ENCODE results near the gene NFIC. TPM values are rescaled to one million over a fixed set of nuclear protein-coding genes. Genes with fewer than 3 reads are reported as not detected.
"Not testable (repeated sequence)": the region's sequence is repeated elsewhere in the genome, so short reads cannot be mapped to it uniquely, and the experiment has no call there.

NFIC gene
- total RNA-seq = 10 to 100 TPM; 16.7 to 18.1 TPM

DNA sequence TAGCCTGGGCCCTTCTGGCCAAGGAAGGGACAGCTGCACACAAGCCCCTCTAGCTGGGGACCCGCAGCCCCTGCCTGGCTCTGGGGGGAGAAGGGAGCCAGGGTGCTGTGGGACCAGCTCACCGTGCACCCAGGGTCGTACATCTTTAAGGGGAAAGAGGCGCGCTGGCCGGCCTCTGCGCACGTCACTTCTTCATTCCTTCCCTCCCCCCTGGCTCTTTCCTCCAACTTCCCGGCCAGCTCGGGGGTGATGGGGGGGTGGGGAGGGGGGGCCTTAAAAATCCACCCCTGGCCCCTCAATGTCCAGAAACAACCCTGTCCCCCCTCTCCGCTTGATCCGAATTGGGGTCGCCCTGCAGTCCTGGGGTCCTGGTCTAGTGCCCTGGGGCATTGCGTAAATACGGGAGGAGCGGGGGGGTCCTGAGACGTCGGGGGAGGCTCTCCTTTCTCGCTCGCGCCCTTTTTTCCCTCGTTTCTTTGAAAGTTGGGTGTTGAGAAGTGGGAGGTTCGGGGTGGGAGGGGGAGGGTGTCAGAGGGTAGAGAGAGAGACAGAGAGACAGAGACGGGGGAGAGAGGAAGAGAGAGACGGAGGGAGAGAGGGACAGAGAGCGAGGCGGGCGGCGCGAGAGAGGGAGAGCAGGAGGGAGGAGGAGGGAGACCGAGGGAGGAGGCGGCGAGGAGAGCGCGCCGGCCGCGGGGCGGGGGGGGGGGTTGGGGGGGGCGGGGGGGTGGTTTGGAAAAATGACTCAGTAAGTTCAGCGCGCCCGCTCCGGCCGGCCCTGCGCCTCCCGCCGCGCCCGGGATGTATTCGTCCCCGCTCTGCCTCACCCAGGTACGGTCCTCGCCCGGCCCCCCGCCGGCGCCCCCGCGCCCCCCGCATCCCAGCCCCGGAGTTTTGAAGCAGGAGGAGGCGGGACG lies at the start of gene NFIC:
Gene NFIC (plus strand): TSS at position 748 of the 917 bp plus-strand sequence. CDS start 54 bp downstream, at position 802.
- H3K27ac Mint-ChIP-seq = peak within 1 kb of the TSS; percentile 22
- peaks cover 34% of the 10 kb centered on the region for H3K4me1 Mint-ChIP-seq
- no peaks in the 10 kb centered on the region for H3K27me3 Mint-ChIP-seq
- peak within 1 kb of the TSS; percentile 61 for H3K4me3 Mint-ChIP-seq
- H3K9me3 Mint-ChIP-seq = no peaks in the 10 kb centered on the region
- peak; percentile 66 for ATAC-seq (replicated peaks)
- H3K36me3 Mint-ChIP-seq (ENCODE audit: low read depth) = no peaks in the 10 kb centered on the region

DNA sequence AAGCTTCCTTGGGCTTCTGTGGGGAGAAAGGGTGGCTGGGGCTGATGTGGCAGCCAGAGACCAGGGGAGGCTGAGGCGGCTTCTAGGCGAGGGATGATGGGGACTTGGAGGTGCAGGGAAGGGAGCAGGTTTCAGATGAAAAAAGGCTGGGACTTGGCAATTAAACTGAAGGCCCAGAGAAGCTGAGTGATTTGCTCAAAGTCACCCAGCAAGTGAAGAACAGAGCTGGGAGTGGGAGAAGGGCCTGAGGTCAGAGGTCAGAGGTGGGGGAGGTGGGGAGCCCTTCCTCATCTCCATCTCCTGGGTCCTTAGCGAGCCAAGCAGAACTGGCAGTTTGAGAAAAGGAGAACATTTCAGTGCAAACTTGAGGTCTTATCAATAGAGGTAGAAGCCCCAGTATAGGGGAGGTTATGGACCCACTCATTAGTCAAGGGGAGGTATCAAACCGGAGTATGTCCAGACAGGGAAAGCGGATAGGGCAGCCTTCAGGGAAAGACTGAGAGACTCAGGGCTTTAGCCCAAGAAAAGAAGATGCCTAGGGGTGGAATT lies 49.6 kb upstream of the NFIC start:
- Mint-ChIP-seq H3K4me3 (no peak overlapping the region), H3K4me1 (no peaks in the 10 kb centered on the region), H3K27me3 (peaks cover 20% of the 10 kb centered on the region), H3K36me3 (ENCODE audit: low read depth) (no peaks in the 10 kb centered on the region), H3K27ac (no peak overlapping the region), H3K9me3 (no peaks in the 10 kb centered on the region)
- ATAC-seq (replicated peaks) = no peak

DNA sequence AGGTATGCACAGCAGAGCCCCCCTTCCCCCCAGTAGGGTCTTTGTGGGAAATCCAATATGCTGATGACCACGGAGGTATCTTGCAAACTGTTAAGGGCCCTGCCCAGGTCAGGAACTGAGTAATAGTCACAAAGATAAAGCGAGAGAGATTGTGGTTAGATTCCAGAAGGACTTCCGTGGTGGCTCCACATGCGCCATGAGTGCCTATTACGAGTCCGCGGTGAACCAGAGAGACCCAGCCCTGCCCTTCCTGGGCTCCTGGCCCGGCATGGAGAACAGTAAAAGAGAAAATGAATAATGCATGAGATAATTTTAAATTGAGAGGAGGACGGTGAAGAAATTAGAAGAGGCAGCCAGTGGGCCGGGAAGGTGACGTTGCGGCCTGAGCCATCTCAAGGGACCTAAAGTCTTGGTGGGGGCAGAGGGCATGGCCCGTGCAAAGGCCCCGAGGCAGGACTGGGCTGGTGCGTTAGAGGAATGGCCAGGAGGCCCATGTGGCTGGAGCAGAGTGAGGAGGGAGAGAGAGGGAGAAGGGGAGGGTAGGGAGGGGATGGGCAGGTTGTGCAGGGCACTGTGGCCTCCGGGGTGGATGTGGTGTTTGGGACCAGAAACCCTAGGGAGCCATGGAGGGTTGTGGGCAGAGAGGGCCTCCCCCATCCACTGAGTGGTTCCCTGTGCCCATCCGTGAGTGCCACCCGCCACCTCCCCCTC lies 46.6 kb upstream of the NFIC start:
- no peaks in the 10 kb centered on the region for H3K9me3 Mint-ChIP-seq
- ATAC-seq (replicated peaks) = no peak
- H3K4me1 Mint-ChIP-seq = no peaks in the 10 kb centered on the region
- H3K36me3 Mint-ChIP-seq (ENCODE audit: low read depth) = no peaks in the 10 kb centered on the region
- H3K27me3 Mint-ChIP-seq = peaks cover 21% of the 10 kb centered on the region
- H3K4me3 Mint-ChIP-seq = no peak overlapping the region
- H3K27ac Mint-ChIP-seq = no peak overlapping the region

DNA sequence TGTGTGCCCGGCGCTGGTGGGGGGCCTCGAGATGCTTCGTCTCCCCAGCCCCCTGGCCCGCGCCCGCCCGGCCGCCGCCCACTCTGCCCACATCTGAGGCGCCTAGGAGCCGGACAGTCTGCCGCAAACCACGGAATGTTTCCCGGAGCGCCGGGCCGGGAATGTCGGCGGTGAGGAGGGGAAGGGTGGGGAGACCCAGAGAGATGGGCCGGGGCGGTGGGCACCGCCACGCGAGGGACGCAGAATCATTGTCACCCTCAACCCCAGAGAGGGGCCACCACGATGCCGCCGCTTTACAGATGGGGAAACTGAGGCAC lies 46.1 kb upstream of the NFIC start:
- no peak for ATAC-seq (replicated peaks)
- no peaks in the 10 kb centered on the region for H3K9me3 Mint-ChIP-seq
- no peak overlapping the region for H3K4me3 Mint-ChIP-seq
- no peaks in the 10 kb centered on the region for H3K4me1 Mint-ChIP-seq
- peaks cover 21% of the 10 kb centered on the region for H3K27me3 Mint-ChIP-seq
- no peak overlapping the region for H3K27ac Mint-ChIP-seq
- H3K36me3 Mint-ChIP-seq (ENCODE audit: low read depth) = no peaks in the 10 kb centered on the region

DNA sequence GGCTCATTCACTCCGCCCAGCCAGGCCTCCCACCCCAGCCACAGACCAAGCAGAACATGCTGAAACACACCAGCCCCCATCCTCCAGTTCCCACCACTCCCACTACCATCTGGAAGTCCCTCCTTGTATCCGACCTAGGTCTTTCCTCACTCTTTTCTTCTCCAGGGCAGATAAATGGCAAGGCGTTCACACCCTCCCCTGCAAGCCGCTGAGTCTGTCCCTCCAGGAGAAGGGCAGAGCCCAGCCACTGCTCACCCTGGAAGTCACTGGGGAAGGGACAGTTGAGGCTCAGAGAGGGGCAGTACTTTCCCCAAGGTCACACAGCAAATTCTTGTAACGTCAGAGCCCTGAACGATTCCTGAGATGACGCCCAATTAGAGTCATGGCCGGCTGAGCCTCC lies 45.5 kb upstream of the NFIC start:
- peaks cover 21% of the 10 kb centered on the region for H3K27me3 Mint-ChIP-seq
- H3K4me3 Mint-ChIP-seq = no peak overlapping the region
- no peaks in the 10 kb centered on the region for H3K4me1 Mint-ChIP-seq
- H3K27ac Mint-ChIP-seq = no peak overlapping the region
- no peaks in the 10 kb centered on the region for H3K9me3 Mint-ChIP-seq
- H3K36me3 Mint-ChIP-seq (ENCODE audit: low read depth) = no peaks in the 10 kb centered on the region
- ATAC-seq (replicated peaks) = no peak

DNA sequence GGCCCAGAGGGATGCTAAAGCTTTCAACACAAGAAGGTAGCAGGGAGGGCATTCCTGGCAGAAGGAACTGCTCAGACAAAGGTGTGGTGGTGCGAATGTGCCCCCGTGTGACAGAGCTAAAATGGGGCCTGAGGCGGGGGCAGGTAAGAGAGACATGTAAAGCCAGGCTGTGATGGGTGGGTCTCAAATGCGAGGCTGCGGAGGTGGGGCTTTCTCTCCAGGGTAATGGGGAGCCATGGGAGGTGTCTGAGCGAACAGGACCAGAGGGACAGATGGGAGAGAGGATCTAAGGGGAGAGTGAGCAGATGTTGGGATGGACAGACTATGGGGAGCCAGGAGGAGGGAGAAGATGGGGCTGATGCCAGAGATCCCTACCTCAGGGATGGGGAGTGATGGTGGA lies 44.7 kb upstream of the NFIC start:
- H3K27ac Mint-ChIP-seq = no peak overlapping the region
- H3K4me3 Mint-ChIP-seq = no peak overlapping the region
- ATAC-seq (replicated peaks) = no peak
- H3K9me3 Mint-ChIP-seq = no peaks in the 10 kb centered on the region
- H3K27me3 Mint-ChIP-seq = peaks cover 18% of the 10 kb centered on the region
- H3K36me3 Mint-ChIP-seq (ENCODE audit: low read depth) = no peaks in the 10 kb centered on the region
- no peaks in the 10 kb centered on the region for H3K4me1 Mint-ChIP-seq

DNA sequence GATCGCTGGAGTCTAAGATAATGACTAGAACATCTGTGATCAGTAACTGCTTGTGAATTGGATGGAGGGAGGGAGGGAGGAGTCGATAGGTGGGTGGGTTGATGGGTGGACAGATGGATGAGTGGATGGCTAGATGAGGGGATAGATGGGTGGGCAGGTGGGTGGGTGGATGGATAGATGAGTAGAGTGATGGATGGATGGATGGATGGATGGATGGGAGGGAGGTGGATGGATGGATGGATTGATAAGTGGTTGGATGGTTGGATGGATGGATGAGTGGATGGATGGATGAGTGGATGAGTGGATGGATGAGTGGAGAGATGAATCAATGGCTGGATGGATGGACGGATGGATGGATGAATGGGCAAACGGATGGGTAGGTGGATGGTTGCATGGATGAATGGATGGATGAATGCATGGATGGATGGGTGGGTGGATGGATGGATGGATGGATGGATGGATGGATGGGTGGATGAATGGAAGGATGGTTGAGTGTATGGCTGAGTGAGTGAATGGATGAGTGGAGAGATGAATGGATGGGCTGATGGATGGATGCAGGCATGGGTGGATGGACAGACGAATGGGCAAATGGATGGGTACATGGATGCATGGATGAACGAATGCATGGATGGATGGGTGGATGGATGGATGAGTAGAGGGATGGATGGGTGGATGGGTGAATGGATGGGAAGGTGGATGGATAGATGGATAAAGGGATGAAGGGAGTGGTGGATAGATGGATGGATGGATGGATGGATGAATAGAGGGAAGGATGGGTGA lies 44.0 kb upstream of the NFIC start:
- H3K27ac Mint-ChIP-seq = no peak overlapping the region
- no peaks in the 10 kb centered on the region for H3K9me3 Mint-ChIP-seq
- ATAC-seq (replicated peaks) = no peak
- no peaks in the 10 kb centered on the region for H3K36me3 Mint-ChIP-seq (ENCODE audit: low read depth)
- H3K4me3 Mint-ChIP-seq = no peak overlapping the region
- H3K4me1 Mint-ChIP-seq = no peaks in the 10 kb centered on the region
- H3K27me3 Mint-ChIP-seq = peaks cover 21% of the 10 kb centered on the region

DNA sequence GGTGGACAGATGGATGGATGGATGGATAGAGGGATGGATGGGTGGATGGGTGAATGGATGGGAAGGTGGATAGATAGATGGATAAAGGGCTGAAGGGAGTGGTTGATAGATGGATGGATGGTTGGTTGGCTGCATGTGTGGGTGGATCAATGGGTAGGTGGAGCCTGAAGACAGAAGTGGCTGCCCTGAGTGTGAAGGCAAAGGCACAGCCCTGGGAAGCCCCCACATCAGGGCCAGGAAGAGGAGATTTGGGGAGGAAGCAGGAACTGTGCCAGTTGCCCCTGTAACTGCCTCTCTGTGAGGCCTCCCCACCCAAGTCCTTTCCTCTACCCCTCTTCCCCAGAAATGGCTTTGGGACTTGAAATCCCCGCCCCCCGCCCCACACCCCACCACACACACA lies 43.4 kb upstream of the NFIC start:
- no peaks in the 10 kb centered on the region for H3K9me3 Mint-ChIP-seq
- no peak overlapping the region for H3K4me3 Mint-ChIP-seq
- no peak for ATAC-seq (replicated peaks)
- H3K4me1 Mint-ChIP-seq = no peaks in the 10 kb centered on the region
- peaks cover 21% of the 10 kb centered on the region for H3K27me3 Mint-ChIP-seq
- H3K27ac Mint-ChIP-seq = no peak overlapping the region
- H3K36me3 Mint-ChIP-seq (ENCODE audit: low read depth) = no peaks in the 10 kb centered on the region

DNA sequence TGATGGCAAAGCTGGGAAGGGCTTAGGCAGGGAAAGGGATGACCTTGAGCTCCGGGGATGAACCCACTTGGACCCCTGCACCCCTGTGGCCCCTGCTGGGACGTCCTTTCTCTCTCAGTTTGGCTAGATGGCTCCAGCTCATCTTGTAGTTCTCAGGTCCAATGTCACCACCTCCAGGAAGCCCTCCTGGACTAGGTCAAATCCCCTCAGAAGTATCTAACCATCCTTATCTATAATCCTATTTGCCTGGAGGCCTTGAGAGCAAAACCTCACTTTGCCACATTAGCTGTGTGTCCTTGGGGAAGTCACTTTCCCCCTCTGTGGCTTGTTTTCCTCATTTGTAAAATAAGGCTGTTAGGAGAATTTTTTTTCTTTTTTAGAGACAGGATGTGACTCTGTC lies 42.7 kb upstream of the NFIC start:
- Mint-ChIP-seq H3K9me3 (no peaks in the 10 kb centered on the region), H3K4me3 (no peak overlapping the region), H3K27ac (no peak overlapping the region), H3K4me1 (no peaks in the 10 kb centered on the region), H3K36me3 (ENCODE audit: low read depth) (no peaks in the 10 kb centered on the region), H3K27me3 (peaks cover 21% of the 10 kb centered on the region)
- no peak for ATAC-seq (replicated peaks)

DNA sequence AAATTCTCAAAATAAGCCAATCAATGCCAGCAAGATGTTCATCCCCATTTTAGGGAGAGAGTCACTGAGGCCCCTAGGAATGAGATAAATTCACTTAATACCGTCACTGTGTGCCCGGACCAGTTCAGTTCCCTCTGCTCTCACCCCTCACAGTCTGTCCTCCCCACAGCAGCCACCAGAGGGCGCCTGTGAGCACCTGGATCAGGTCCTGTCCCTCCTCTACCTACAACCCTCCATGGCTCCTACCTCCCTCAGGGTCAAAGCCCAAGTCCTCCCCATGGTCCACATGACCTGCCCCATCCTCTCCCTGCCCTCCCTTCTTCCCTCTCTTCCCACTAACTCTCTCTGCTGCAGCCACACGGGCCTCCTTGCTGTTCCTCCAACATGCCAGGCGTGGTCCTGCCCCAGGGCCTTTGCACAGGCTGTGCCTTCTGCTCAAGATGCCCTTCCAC lies 42.0 kb upstream of the NFIC start:
- H3K4me1 Mint-ChIP-seq = no peaks in the 10 kb centered on the region
- H3K27me3 Mint-ChIP-seq = peaks cover 21% of the 10 kb centered on the region
- H3K4me3 Mint-ChIP-seq = no peak overlapping the region
- H3K27ac Mint-ChIP-seq = no peak overlapping the region
- no peaks in the 10 kb centered on the region for H3K9me3 Mint-ChIP-seq
- peak; percentile 88 for ATAC-seq (replicated peaks)
- no peaks in the 10 kb centered on the region for H3K36me3 Mint-ChIP-seq (ENCODE audit: low read depth)

DNA sequence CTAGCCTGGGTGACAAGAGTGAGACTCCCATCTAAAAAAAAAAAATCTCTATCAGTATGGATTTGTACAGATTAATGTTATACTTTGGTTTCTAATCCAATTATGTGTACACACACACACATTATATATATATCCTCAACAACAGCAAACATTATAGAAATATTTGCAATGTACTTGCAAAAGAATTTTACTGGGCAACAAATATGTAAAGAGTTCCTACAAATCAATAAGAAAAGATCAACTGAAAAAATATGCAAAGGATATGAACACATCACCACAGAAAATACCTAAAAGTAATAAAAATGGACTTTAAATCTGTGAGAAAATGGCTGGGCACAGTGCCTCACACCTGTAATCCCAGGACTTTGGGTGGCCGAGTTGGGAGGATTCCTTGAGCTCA lies 40.9 kb upstream of the NFIC start:
- no peaks in the 10 kb centered on the region for H3K4me1 Mint-ChIP-seq
- H3K36me3 Mint-ChIP-seq (ENCODE audit: low read depth) = no peaks in the 10 kb centered on the region
- H3K27ac Mint-ChIP-seq = no peak overlapping the region
- no peak overlapping the region for H3K4me3 Mint-ChIP-seq
- no peak for ATAC-seq (replicated peaks)
- H3K9me3 Mint-ChIP-seq = no peaks in the 10 kb centered on the region
- peaks cover 17% of the 10 kb centered on the region for H3K27me3 Mint-ChIP-seq

DNA sequence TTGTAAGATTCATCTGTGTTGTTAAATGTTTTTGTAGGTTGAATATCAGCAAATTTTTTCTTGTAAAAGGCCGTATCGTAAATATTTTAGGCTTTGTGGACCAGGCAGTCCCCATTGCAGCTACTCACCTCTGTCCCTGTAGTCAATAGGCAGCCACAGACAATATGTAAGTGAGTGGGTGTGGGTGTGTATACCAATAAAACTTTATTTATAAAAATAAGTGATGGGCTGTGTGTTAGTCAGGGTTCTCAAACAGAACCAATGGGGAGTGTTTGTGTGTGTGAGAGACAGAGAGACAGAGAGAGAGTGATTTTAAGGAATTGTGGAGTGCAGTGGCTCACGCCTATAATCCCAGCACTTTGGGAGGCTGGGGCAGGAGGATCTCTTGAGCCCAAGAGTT lies 37.6 kb upstream of the NFIC start:
- ATAC-seq (replicated peaks) = no peak
- no peak overlapping the region for H3K4me3 Mint-ChIP-seq
- H3K36me3 Mint-ChIP-seq (ENCODE audit: low read depth) = no peaks in the 10 kb centered on the region
- no peaks in the 10 kb centered on the region for H3K4me1 Mint-ChIP-seq
- H3K27ac Mint-ChIP-seq = no peak overlapping the region
- peaks cover 4% of the 10 kb centered on the region for H3K27me3 Mint-ChIP-seq
- H3K9me3 Mint-ChIP-seq = no peaks in the 10 kb centered on the region

DNA sequence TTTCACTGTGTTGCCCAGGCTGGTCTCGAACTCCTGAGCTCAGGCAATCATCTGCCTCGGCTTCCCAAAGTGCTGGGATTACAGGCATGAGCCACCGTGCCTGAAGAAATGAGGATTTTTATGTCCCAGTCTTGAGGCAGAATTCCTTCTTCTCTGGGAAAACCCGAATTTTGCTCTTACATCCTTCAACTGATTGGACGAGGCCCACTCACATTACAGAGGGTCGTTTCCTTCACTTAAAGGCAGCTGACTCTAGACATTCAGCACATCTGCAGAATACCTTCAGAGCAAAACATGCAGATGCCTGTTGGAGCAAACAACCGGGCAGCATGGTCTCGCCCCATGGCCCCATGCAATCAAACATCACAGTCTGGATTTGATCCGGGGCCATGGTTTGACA lies 36.3 kb upstream of the NFIC start:
- H3K27ac Mint-ChIP-seq = no peak overlapping the region
- H3K4me3 Mint-ChIP-seq = no peak overlapping the region
- H3K27me3 Mint-ChIP-seq = peaks cover 4% of the 10 kb centered on the region
- H3K4me1 Mint-ChIP-seq = no peaks in the 10 kb centered on the region
- ATAC-seq (replicated peaks) = no peak
- H3K36me3 Mint-ChIP-seq (ENCODE audit: low read depth) = no peaks in the 10 kb centered on the region
- no peaks in the 10 kb centered on the region for H3K9me3 Mint-ChIP-seq

DNA sequence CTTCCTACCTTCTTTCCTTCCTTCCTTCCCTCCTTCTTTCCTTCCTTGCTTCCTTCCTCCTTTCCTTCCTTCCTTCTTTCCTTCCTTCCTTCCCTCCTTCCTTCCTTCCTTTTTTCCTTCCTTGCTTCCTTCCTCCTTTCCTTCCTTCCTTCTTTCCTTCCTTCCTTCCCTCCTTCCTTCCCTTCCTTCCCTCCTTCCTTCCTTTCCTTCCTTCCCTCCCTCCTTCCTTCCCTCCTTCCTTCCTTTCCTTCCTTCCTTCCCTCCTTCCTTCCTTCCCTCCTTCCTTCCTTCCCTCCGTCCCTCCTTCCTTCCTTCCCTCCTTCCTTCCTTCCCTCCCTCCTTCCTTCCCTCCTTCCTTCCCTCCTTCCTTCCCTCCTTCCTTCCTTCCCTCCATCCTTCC lies 34.2 kb upstream of the NFIC start:
- not testable (repeated sequence) for H3K27ac Mint-ChIP-seq; ATAC-seq (replicated peaks); H3K36me3 Mint-ChIP-seq (ENCODE audit: low read depth); H3K27me3 Mint-ChIP-seq; H3K4me1 Mint-ChIP-seq; H3K4me3 Mint-ChIP-seq; H3K9me3 Mint-ChIP-seq

Data from activated T-helper 17 cell treated with anti-CD3 and anti-CD28 coated beads, Interleukin-2, amount 50 U/mL, for 72 hours (primary cell).